Measurements from ENCODE around the gene DPEP3.
"Not testable (repeated sequence)": the region's sequence is repeated elsewhere in the genome, so short reads cannot be mapped to it uniquely, and the experiment has no call there.

DPEP3 gene

DNA sequence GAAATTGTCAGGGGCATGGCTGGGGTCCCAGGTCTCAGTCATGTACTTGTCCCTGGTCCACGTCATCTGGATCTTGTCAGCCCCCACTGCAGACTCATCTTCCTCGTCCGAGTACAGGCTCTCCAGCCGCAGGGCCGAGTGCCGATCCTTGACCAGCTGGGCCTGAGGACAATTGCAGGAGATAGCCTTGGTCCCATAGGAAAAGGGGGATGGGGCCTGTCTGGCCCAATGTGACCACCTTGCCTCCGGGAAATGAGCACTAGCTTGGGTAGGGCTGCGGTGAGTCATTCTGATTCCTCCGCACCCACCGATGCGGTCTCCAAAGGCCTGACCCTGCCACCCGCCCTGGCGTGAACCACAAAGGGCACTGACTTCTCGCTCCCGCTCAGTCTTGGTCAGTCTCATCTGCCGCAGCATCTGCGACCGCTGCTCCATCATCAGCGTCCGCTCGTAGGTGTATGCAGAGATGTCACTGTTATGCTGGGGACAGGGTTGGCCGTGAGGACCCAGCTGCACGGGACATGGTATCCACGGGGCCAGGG is 34.8 kb downstream of the DPEP3 start:
- Mint-ChIP-seq H3K4me3 (no peak overlapping the region), H3K27me3 (no peaks in the 10 kb centered on the region), H3K9me3 (no peaks in the 10 kb centered on the region), H3K27ac (no peak overlapping the region), H3K4me1 (peaks cover 16% of the 10 kb centered on the region)
- no peak for ATAC-seq
- DNase-seq: no peak

DNA sequence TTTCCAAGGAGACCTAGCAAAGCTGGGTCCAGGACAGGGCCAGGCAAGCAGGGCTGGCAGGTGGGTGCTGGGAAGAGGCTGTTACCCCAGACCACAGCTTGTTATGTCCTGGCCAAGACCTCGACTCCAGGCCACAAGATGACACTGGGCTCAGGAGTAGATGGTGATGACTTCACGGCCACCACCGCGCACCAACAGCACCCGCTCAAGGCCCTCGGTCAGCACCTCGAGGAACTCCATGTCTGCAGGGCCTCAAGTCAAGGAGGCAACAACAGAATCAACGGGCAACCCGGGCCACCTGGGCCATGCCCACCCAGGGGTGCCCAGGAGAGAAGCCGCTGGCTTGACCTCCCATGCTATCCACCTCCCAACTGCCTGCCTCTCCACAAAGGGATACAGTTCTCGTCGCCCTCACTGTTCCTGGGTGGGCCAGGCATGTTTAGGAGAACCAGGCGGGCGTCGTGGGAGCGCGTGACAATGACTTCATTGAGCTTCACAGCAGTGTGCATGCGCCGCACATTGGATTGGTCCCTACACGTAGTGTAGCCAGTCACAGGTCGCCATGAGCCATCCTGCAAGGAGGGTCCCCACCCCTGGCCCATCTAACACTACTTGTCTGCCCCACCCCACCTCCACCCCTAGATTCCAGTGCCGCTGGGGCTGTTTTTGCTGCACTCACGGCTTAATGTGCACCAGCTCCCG is 35.5 kb downstream of the DPEP3 start:
- ATAC-seq (no peak), DNase-seq (no peak)
- peaks cover 23% of the 10 kb centered on the region for H3K4me1 Mint-ChIP-seq
- H3K27me3 Mint-ChIP-seq: no peaks in the 10 kb centered on the region
- no peak overlapping the region for H3K4me3 Mint-ChIP-seq
- H3K27ac Mint-ChIP-seq: peak overlapping the region in 1 of 2 donors; percentile 88
- H3K9me3 Mint-ChIP-seq: no peaks in the 10 kb centered on the region

DNA sequence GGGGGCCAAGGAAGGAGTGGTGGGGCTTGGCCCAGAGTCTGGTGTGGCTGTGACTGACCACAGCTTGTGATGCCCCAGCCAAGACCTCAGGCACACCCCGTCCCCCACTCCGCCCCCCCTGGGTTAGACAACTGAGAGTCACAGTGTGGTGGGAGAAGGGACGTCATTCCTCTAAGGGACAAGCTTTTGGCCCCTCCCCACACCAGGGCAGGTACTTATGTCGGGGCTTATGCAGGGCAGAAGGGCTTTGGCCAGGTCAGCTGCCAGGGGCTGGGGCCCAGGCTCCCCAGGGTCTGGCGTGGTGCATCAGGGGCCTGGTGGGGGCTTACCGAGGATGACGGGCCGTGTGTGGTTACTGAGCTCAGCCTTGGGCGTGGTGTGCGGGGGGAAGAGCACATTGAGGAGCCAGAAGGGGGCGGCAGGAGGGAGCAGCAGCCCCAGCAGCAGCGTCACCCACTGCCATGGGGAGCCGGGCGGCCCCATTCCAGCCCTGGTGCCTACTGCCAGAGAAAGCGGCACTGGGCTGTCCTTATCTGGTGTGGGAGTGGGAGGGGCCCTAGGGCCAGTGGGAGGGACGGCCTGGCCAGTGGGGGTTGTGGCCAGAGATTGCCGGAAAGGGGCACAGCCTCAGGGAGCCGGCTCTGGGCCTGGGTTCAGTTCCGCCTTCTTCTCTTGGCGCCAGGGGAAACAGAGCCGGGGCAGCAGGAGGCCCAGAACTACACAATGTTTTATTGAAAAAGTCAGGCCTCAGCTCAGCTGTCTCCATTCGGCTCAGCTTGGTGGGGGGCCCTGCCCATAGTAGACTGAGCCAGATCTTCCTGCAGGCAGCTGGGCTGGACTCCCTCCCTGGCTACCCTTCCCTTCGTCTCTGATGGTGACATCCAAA is 36.4 kb downstream of the DPEP3 start, which contains the start of gene LCAT:
TSS of gene LCAT (minus strand) at position 502 of the 886 bp plus-strand sequence. CDS start at position 483, 19 bp downstream.
- no peak within 1 kb of the TSS for H3K4me3 Mint-ChIP-seq
- ATAC-seq (no peak), DNase-seq (no peak)
- peak within 1 kb of the TSS in 1 of 2 donors; percentile 88 for H3K27ac Mint-ChIP-seq
- no peaks in the 10 kb centered on the region for H3K9me3 Mint-ChIP-seq
- H3K4me1 Mint-ChIP-seq: peaks cover 32% of the 10 kb centered on the region
- no peaks in the 10 kb centered on the region for H3K27me3 Mint-ChIP-seq

DNA sequence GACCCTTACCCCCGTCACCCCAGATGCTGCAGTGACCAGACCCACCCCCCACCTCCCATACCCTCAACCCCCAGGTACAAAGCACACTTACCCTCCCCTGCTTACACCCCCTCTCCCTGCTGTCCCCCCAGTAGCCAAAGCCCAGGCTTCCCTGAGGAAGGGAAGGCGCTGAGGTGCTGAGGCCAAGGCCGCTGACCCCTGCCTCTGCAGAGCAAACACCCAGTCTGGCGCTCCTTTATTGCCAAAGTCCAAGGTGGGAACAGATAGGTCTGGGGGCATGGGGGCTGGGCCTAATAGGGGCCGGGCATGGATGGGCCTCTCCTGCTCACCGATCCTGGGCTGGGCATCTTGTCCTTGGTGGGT is 37.1 kb downstream of the DPEP3 start:
- no peak overlapping the region for H3K4me3 Mint-ChIP-seq
- H3K27ac Mint-ChIP-seq: no peak overlapping the region
- no peaks in the 10 kb centered on the region for H3K9me3 Mint-ChIP-seq
- no peak for ATAC-seq
- H3K27me3 Mint-ChIP-seq: no peaks in the 10 kb centered on the region
- H3K4me1 Mint-ChIP-seq: peaks cover 34% of the 10 kb centered on the region
- DNase-seq: no peak

DNA sequence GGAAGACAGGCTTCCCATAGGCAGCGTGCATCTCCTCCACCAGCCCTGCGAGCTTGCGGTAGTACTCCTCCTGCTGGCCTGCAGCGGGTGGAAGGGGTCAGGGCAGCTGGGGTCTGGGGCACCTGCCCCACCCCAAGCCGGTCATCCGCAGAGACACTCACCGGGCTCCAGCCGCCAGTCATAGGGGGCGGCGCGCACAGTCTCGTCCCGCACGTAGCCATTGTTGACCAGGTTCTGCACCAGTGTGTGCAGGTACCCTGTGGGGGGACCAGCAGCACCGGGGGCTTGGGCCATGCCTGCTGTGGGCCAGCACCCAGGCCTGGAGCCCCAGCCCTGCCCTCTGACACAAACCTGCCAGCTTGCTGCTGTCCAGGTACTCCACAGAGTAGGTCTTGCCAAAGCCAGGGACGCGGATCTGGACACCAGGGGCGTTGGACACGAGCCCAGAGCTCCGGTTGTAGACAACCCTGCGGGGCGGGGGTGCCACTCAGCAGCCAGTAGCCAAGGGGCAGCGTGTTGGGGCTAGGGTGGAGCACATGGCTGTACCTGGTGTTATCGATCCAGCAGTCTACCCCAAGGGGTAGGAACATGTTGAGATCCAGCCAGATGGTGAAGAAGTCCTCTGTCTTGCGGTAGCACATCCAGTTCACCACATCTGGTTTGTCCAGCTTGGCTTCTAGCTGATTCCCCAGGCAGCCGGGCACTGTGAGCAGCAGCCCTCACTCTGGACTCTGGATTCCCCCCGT is 37.6 kb downstream of the DPEP3 start:
- DNase-seq: no peak
- no peak overlapping the region for H3K4me3 Mint-ChIP-seq
- no peaks in the 10 kb centered on the region for H3K9me3 Mint-ChIP-seq
- no peaks in the 10 kb centered on the region for H3K27me3 Mint-ChIP-seq
- H3K4me1 Mint-ChIP-seq: peaks cover 40% of the 10 kb centered on the region
- no peak overlapping the region for H3K27ac Mint-ChIP-seq
- peak; percentile 12 for ATAC-seq

DNA sequence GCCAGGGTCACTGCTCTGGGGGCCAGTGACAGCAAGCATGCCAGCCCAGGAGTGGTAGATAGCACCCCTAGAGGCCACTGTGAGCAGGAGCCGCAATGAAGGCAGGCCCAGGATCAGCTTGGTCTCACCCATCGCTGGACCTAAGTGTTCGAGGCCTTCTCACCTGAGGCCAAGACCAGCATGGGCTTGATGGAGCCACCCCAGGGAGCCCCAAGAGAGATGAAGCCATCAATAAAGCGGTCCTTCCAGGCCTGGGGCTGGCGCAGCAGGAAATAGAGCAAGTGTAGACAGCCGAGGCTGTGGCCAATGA is 38.1 kb downstream of the DPEP3 start:
- peak overlapping the region in 1 of 2 donors; percentile 74 for H3K27ac Mint-ChIP-seq
- peak; percentile 38 to 49 for DNase-seq
- peaks cover 45% of the 10 kb centered on the region for H3K4me1 Mint-ChIP-seq

DNA sequence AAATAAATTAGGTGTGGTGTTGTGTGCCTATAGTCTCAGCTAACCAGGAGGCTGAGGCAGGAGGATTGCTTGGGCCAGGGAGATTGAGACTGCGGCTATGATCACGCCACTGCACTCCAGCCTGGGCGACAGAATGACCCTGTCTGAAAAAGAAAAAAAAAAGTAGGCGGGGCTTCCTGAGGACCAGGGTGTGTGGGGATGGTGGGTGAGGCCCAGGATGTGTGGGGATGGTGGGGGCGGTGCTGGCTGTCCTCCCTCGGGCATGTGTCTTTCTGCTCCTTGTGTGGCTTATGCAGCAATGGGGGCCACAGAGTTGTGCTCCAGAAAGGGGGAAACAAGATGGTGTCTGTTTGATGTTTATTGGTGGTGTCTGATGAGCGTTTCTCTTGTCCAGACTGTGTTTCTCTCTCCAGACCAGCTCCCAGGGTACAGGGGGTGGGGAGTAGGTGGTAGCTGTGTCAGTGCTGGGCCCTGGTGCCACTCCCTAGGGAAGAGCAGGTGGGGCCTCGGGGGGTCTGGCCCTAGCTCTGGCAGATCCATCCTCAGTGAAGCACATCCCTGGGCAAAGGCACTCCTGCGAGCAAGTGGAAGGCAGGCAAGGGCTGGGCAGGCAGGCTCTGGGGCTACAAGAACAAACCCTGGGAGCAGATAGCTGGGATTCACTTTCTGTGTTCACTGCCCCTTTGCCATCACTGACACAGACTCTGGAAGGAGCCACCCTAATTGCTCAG is 38.7 kb downstream of the DPEP3 start:
- Mint-ChIP-seq H3K27me3 (no peaks in the 10 kb centered on the region), H3K9me3 (no peaks in the 10 kb centered on the region), H3K27ac (peak overlapping the region in 1 of 2 donors; percentile 77), H3K4me1 (peaks cover 50% of the 10 kb centered on the region), H3K4me3 (peak overlapping the region in 1 of 2 donors; percentile 1)
- DNase-seq: no peak
- ATAC-seq: no peak

More for the DNA sequence above, 38.1 kb downstream of the DPEP3 start:
- ATAC-seq: peak; percentile 59
- H3K9me3 Mint-ChIP-seq: no peaks in the 10 kb centered on the region
- no peak overlapping the region for H3K4me3 Mint-ChIP-seq
- no peaks in the 10 kb centered on the region for H3K27me3 Mint-ChIP-seq

DNA sequence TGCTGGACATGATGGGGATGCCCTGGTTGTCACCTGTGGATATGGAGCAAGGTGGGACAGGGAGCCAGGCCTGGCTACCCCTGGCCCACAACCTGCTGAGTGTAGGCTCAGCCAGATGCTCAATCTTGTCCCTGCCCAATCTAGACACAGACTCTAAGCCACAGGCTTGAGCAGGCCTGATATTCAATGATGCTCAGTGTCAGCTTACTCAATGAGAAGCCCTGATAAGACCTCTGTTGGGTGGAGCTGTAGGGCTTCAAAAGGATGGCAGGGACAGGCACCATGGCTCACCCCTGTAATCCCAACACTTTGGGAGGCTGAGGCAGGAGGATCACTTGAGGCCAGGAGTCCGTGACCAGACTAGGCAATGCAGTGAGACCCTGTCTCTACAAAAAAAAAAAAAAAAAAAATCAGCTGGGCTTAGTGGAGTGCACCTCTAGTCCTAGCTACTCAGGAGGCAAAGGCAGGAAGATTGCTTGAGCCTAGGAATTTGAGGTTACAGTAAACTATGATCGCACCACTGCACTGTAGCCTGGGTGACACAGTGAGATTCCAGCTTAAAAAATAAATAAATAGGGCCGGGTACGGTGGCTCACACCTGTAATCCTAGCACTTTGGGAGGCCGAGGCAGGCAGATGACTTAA is 39.7 kb downstream of the DPEP3 start:
- H3K27ac Mint-ChIP-seq: peak overlapping the region in 1 of 2 donors; percentile 78
- peaks cover 50% of the 10 kb centered on the region for H3K4me1 Mint-ChIP-seq
- H3K9me3 Mint-ChIP-seq: no peaks in the 10 kb centered on the region
- DNase-seq (no peak), ATAC-seq (no peak)
- H3K4me3 Mint-ChIP-seq: peak overlapping the region; percentile 36 to 81
- no peaks in the 10 kb centered on the region for H3K27me3 Mint-ChIP-seq

DNA sequence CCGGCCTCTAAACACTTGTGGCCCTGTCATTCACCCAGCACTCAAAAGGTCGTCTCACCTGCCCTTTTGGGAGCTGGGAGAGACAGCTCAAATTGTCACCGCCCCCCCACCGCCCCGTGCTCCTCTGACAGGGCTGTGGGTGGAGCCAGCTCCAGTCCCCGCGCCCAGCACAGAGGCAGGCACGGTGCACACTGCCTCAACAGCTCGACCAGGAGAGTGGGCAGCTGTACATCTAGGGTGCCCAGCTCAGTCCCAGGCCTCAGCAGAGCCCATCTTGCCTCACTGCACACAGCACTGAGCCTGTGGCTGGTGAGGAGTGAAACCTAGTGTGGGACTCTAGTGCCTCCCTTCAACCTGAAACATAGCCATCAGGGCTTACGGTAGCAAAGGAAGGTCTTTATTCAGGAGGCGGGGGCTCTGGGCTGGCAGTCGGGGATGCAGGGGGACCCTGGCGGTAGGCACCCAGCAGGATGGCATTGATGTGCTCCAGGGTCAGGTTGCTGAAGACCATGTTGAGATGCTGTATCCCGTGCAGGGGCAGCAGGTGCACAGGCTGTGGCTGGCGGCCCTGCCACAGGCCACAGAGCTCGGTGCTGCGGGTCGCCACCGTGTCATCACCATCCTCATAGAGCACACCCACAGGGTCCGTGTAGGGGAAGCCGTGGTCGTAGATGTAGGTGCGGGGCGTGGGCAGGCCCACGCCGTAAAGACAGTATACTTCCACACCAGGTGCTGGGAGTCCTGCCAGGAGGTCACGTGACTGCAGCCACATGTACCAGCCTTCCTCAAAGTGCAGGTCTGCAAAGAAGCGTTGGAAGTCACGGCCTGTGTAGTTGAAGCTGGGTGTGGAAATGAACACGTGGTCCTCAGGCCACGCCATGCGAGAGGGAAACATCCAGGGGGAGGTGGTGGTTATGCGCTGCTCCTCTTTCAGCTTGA is 40.5 kb downstream of the DPEP3 start:
- Mint-ChIP-seq H3K4me3 (peak overlapping the region; percentile 36 to 81), H3K4me1 (peaks cover 58% of the 10 kb centered on the region), H3K27me3 (no peaks in the 10 kb centered on the region), H3K9me3 (no peaks in the 10 kb centered on the region), H3K27ac (peak overlapping the region; percentile 78 to 88)
- no peak for ATAC-seq
- peak; percentile 19 to 41 for DNase-seq

DNA sequence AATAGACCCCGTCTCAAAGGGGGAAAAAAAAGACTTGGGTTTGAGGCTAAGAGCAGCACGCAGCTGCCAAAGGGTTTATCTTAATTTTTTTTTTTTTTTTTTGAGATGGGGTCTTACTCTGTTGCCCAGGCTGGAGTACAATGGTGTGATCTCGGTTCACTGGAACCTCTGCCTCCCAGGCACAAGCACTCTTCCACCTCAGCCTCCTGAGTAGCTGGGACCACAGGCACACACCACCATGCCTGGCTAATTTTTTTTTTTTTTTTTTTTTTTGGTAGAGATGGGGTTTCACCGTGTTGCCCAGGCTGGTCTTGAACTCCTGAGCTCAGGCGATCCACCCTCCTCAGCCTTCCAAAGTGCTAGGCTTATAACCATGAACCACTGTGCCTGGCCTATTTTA is 42.6 kb downstream of the DPEP3 start:
- H3K4me1 Mint-ChIP-seq: peaks cover 71% of the 10 kb centered on the region

DNA sequence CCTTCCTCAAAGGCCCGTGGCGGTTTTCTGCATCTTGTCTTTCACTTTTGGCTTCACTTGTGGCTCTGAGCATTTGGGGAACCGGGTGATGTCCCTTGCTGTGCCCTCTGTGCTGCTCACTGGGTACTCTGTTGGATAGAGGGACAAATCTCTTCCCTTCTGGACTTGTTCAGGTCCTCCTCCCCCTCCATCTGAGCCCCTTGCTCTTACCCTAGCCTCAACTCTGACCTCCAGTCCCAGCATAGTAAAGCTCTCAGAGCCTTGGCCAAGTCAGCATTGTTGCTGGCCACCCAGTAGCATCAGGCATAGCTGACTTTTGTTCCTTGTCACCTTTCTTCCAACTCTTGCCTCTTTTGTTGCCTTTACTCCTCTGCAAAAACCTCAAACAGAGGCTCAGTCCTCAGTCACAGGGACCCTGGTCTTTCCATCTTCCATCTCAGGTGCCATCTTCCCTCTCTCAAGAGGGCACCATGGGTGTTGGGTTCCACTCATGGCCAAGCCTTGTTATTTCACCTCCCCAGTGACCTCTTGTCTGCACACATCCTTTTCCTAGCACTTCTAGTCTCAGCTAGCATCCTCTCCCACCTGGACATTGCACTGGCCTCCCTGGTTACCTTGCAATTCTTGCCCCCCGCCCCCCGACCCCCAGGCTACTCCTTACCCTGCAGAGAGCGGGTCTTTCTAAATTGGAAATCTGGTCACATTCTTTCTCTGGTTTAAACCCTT is 43.3 kb downstream of the DPEP3 start:
- H3K9me3 Mint-ChIP-seq: no peaks in the 10 kb centered on the region
- ATAC-seq (peak; percentile 70), DNase-seq (peak in 1 of 2 donors; percentile 86)
- H3K27me3 Mint-ChIP-seq: no peaks in the 10 kb centered on the region
- peak overlapping the region; percentile 98 to 99 for H3K4me3 Mint-ChIP-seq
- H3K4me1 Mint-ChIP-seq: peaks cover 67% of the 10 kb centered on the region
- H3K27ac Mint-ChIP-seq: peak overlapping the region; percentile 97 to 99

More for the DNA sequence above, 42.6 kb downstream of the DPEP3 start:
- ATAC-seq, H3K27ac Mint-ChIP-seq, DNase-seq, H3K9me3 Mint-ChIP-seq, H3K27me3 Mint-ChIP-seq: not testable (repeated sequence)
- peak overlapping the region; percentile 98 to 99 for H3K4me3 Mint-ChIP-seq

DNA sequence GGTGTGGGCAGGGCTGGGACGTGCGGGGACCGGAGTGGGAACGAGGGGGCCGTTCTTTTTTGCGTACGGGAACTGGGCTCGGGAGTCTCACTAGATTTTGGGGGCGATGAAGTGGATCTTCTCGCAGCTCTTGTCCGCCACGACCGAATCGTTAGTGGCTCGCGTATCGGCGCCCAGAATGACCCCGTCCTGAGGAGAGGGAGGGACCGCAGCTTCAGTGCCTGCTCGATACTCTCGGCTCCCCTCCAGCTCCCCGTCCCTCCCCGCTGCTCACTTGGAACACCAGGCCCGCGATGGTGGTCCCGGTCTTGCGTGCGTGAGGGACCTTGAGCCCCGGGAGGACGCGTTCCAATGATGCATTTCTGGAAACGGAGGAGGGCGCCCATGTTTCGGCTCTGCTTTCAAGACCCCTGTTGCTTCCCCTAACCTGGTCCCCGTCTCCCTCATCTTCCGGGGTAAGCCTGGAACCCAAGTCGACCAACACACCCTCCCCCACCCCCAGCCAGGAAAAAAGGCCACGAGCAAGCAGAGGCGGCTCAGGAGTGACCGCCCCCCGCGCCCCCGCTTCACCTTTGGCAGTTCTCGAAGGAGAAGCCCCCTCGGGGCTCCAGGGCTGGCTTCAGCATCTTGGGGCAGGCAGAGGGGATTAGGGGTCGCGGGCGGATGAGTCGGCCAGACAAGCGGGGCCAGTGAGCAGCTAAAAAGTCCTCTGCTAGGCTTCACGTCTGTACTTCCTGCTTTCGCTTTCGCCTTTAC is 44.0 kb downstream of the DPEP3 start, which contains the start of gene PSMB10:
TSS of gene PSMB10 (minus strand) at position 727 of the 756 bp plus-strand sequence. CDS start at position 626, 101 bp downstream.
- peak; percentile 33 for ATAC-seq
- Mint-ChIP-seq H3K27me3 (no peaks in the 10 kb centered on the region), H3K4me3 (peak within 1 kb of the TSS; percentile 98 to 99), H3K27ac (peak within 1 kb of the TSS; percentile 97 to 99), H3K9me3 (no peaks in the 10 kb centered on the region), H3K4me1 (peaks cover 59% of the 10 kb centered on the region)
- peak in 1 of 2 donors; percentile 76 for DNase-seq

All from stimulated activated naive CD8-positive, alpha-beta T cell treated with anti-CD3 and anti-CD28 coated beads, Interleukin-15, amount 100 ng/mL, for 72 hours (primary cell).